K562 (cell line): ENCODE results near the gene TMEM154. TPM values are rescaled to one million over a fixed set of nuclear protein-coding genes. Genes with fewer than 3 reads are reported as not detected.

Experiments used
- BDP1 ChIP-seq: IDR thresholded peaks from 3 replicates; pipeline ENCODE4 v1.6.1; 2011; ENCODE audit not compliant: insufficient read length, insufficient read depth
- CAMTA2 ChIP-seq: fragments of 250-450 bp; sonication (Bioruptor Pico); conservative IDR thresholded peaks from 2 replicates; pipeline ENCODE4 v1.5.1; 2022
- CBX3 ChIP-seq, 2 experiments: IDR thresholded peaks; 1 replicate in 1 of 2; 2 replicates in 1 of 2; pipeline ENCODE4 v1.6.1; 2012; ENCODE audit warnings: inconsistent platforms in 2 of 2, low read length in 2 of 2, borderline replicate concordance in 1 of 2, control low read depth in 1 of 2
- DIDO1 ChIP-seq: fragments of 450-650 bp; IDR thresholded peaks from 2 replicates; pipeline ENCODE4 v1.6.1; 2016; ENCODE audit warnings: low read depth, missing biosample characterization, missing genetic modification characterization
- E2F5 ChIP-seq: sonication (generic); formaldehyde crosslinking; IDR thresholded peaks from 2 replicates; pipeline ENCODE4 v1.8.0; 2022; ENCODE audit warnings: mild to moderate bottlenecking, missing genetic modification reagents
- HDAC6 ChIP-seq: IDR thresholded peaks from 2 replicates; pipeline ENCODE4 v1.6.1; 2012; ENCODE audit warnings: low read depth, mild to moderate bottlenecking, control low read depth, inconsistent platforms, low read length, moderate library complexity
- HIVEP1 ChIP-seq: fragments of 250-450 bp; sonication (Bioruptor Pico); IDR thresholded peaks from 2 replicates; pipeline ENCODE4 v1.4.0; 2020; ENCODE audit warnings: mild to moderate bottlenecking
- HOXB6 ChIP-seq: fragments of 250-450 bp; sonication (Bioruptor Pico); IDR thresholded peaks from 2 replicates; pipeline ENCODE4 v1.5.1; 2022; ENCODE audit warnings: mild to moderate bottlenecking, borderline replicate concordance
- ILF3 ChIP-seq: fragments of 450-650 bp; IDR thresholded peaks from 2 replicates; pipeline ENCODE4 v1.6.1; 2018; ENCODE audit warnings: antibody characterized with exemption, mild to moderate bottlenecking, moderate library complexity, borderline replicate concordance
- KLF16 ChIP-seq: IDR thresholded peaks from 2 replicates; pipeline ENCODE4 v1.6.1; 2016; ENCODE audit warnings: antibody characterized with exemption
- L3MBTL2 ChIP-seq: fragments of 450-650 bp; IDR thresholded peaks from 2 replicates; pipeline ENCODE4 v1.6.1; 2016; ENCODE audit warnings: mild to moderate bottlenecking, moderate library complexity
- LEF1 ChIP-seq: fragments of 450-650 bp; IDR thresholded peaks from 2 replicates; pipeline ENCODE4 v1.6.1; 2016; ENCODE audit warnings: mild to moderate bottlenecking
- MAFG ChIP-seq: fragments of 450-650 bp; conservative IDR thresholded peaks from 2 replicates; pipeline ENCODE4 v1.6.1; 2016; ENCODE audit warnings: missing genetic modification characterization, missing compliant biosample characterization
- PTBP1 ChIP-seq: fragments of 200-400 bp; formaldehyde crosslinking; IDR thresholded peaks from 2 replicates; pipeline ENCODE4 v1.6.1; 2017; ENCODE audit warnings: low read depth, low read length
- SMARCA5 ChIP-seq: fragments of 450-650 bp; IDR thresholded peaks from 2 replicates; pipeline ENCODE4 v1.6.1; 2016
- SRSF9 ChIP-seq: fragments of 200-400 bp; formaldehyde crosslinking; IDR thresholded peaks from 2 replicates; pipeline ENCODE4 v1.6.1; 2017; ENCODE audit warnings: low read depth, low read length, borderline replicate concordance
- ZFP1 ChIP-seq: fragments of 450-650 bp; formaldehyde crosslinking; IDR thresholded peaks from 2 replicates; pipeline ENCODE4 v1.4.0; 2020; ENCODE audit warnings: mild to moderate bottlenecking, mixed read lengths
- ZKSCAN3 ChIP-seq: fragments of 250-450 bp; sonication (Bioruptor Pico); IDR thresholded peaks from 2 replicates; pipeline ENCODE4 v1.4.0; 2020
- ZNF3 ChIP-seq: fragments of 250-450 bp; sonication (Bioruptor Pico); IDR thresholded peaks from 2 replicates; pipeline ENCODE4 v1.5.0; 2021; ENCODE audit warnings: mild to moderate bottlenecking, moderate library complexity
- ZNF561 ChIP-seq: fragments of 450-650 bp; formaldehyde crosslinking; conservative IDR thresholded peaks from 2 replicates; pipeline ENCODE4 v1.4.0; 2020; ENCODE audit warnings: mild to moderate bottlenecking, moderate library complexity
- polyA plus RNA-seq, 8 experiments: library from polyadenylated mRNA; depleted of rRNA in 4 of 8; stranded (reverse) in 5 of 8; unstranded in 3 of 8; fragments of >200 nt; fragmentation: Nextera tagmentation in 2 of 8; fragmentation: Illumina TruSeq in 1 of 8; extraction: Ambion mirVana in 2 of 8; extraction: Trizol in 1 of 8; gene quantifications; 2 replicates each; pipeline versions ENCODE4 v1.2.1 to v1.2.3, GENCODE V29; 2011 to 2014; ENCODE audit warnings: inconsistent platforms in 1 of 8, missing spikeins in 1 of 8
- total RNA-seq, 7 experiments: library from RNA; depleted of rRNA in 6 of 7; stranded (reverse); fragments of >200 nt in 6 of 7; fragmentation: Illumina TruSeq in 2 of 7; extraction: Trizol in 2 of 7; gene quantifications; 2 replicates each; pipeline versions ENCODE4 v1.2.1 to v1.2.3, GENCODE V29; 2011 to 2021; ENCODE audit warnings: low replicate concordance in 1 of 7
- TF ChIP-seq, protein P1 (sequence below), 3 experiments: IDR thresholded peaks in 2 of 3; conservative IDR thresholded peaks in 1 of 3; 2 replicates each; pipeline ENCODE4 v1.5.1; 2011 to 2012; ENCODE audit warnings: low read length in 3 of 3, mild to moderate bottlenecking in 3 of 3, control low read depth in 2 of 3, improper control_type of control experiment in 1 of 3, inconsistent platforms in 1 of 3, low read depth in 1 of 3, mixed read lengths in 1 of 3, moderate library complexity in 1 of 3; ENCODE audit not compliant: insufficient read depth in 2 of 3
- TF ChIP-seq, protein P2 (sequence below): fragments of 450-650 bp; IDR thresholded peaks from 2 replicates; pipeline ENCODE4 v1.6.1; 2014; ENCODE audit warnings: low read depth, mild to moderate bottlenecking, moderate library complexity, borderline replicate concordance

Gene TMEM154
- total and polyA plus RNA-seq, 9 of the 15 experiments (the other 6 are each of a cell fraction or from before 2014, with no cell fraction given) = 0.13 to 1.8 (median 0.58) TPM

- TF ChIP-seq KLF16 = no peak
- TF ChIP-seq ILF3 = no peak
- no peak for TF ChIP-seq HIVEP1 (CRISPR knock-in tag)
- TF ChIP-seq ZNF3 = no peak
- TF ChIP-seq PTBP1 = no peak
- TF ChIP-seq L3MBTL2 = 0 out of 2 replicates have a peak, but pooled peaks have one; percentile 15
- peak; percentile 59 for TF ChIP-seq MAFG (tag)
- TF ChIP-seq ZKSCAN3 (CRISPR knock-in tag) = no peak
- no peak for TF ChIP-seq HDAC6
- TF ChIP-seq, protein P1, sequence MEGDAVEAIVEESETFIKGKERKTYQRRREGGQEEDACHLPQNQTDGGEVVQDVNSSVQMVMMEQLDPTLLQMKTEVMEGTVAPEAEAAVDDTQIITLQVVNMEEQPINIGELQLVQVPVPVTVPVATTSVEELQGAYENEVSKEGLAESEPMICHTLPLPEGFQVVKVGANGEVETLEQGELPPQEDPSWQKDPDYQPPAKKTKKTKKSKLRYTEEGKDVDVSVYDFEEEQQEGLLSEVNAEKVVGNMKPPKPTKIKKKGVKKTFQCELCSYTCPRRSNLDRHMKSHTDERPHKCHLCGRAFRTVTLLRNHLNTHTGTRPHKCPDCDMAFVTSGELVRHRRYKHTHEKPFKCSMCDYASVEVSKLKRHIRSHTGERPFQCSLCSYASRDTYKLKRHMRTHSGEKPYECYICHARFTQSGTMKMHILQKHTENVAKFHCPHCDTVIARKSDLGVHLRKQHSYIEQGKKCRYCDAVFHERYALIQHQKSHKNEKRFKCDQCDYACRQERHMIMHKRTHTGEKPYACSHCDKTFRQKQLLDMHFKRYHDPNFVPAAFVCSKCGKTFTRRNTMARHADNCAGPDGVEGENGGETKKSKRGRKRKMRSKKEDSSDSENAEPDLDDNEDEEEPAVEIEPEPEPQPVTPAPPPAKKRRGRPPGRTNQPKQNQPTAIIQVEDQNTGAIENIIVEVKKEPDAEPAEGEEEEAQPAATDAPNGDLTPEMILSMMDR (IDR thresholded peaks at IDR 0.05 in 2 of 3, conservative IDR thresholded peaks at IDR 0.05 in 1 of 3; ENCODE audit: insufficient read depth in 2 of 3, low read depth in 1 of 3, low read length in 3 of 3) = peak in 1 of 3 experiments; percentile 11; a peak in 1 of 6 replicates
- no peak for TF ChIP-seq DIDO1 (tag)
- TF ChIP-seq ZFP1 (CRISPR knock-in tag) = no peak
- no peak for TF ChIP-seq CBX3 (IDR thresholded peaks at IDR 0.05; ENCODE audit: borderline replicate concordance in 1 of 2, low read length in 2 of 2)
- TF ChIP-seq LEF1 = no peak
- no peak for TF ChIP-seq E2F5 (CRISPR knock-in tag)
- TF ChIP-seq CAMTA2 (CRISPR knock-in tag) = no peak
- no peak for TF ChIP-seq ZNF561 (CRISPR knock-in tag)
- TF ChIP-seq HOXB6 = no peak
- TF ChIP-seq, protein P2, sequence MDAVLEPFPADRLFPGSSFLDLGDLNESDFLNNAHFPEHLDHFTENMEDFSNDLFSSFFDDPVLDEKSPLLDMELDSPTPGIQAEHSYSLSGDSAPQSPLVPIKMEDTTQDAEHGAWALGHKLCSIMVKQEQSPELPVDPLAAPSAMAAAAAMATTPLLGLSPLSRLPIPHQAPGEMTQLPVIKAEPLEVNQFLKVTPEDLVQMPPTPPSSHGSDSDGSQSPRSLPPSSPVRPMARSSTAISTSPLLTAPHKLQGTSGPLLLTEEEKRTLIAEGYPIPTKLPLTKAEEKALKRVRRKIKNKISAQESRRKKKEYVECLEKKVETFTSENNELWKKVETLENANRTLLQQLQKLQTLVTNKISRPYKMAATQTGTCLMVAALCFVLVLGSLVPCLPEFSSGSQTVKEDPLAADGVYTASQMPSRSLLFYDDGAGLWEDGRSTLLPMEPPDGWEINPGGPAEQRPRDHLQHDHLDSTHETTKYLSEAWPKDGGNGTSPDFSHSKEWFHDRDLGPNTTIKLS = no peak
- TF ChIP-seq SMARCA5 = no peak
- TF ChIP-seq SRSF9 = no peak
- no peak for TF ChIP-seq BDP1
- TF ChIP-seq, all 486 proteins: peak for 5
Observed at GRCh38 chr4:152666946-152667345, 12.9 kb downstream of the TMEM154 start (continued).
